8988T (cell line): ENCODE data around the gene RANBP17.

Experiments used
- DNase-seq: peaks from one replicate; pipeline ENCODE4 v3.0.0; 2011

Gene RANBP17

DNA sequence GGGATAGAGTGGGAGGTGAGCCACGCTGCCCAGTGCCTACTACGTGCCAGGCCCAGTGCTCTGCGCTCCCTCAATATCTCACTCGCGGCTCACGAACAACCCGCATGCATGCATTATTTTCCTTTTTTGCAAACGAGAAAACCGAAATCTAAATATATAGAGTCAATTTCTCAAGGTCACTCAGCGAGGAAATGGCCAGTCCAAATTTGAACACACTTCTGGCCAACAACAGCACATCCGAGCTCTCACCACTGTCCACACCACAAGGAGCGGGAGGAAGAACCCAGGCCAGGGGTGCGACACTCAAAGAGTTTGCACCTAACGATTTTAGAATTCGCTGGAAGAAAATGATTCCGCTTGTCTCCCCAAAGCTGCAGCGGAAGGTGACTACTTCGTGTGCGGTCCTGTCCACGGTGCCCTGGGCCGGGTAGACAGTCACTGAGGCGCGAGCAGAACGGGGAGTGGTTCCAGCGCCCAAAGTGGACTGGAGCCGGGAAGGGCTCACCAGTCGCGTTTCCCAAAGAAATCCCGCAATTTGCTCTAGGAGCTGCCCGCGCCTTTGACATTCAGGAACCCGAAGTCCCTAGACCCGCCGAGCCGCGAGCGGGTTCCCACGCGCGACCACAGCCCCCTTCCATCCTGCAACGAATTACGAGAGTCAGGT, 446.1 kb downstream of the RANBP17 start:
- DNase-seq = no peak

DNA sequence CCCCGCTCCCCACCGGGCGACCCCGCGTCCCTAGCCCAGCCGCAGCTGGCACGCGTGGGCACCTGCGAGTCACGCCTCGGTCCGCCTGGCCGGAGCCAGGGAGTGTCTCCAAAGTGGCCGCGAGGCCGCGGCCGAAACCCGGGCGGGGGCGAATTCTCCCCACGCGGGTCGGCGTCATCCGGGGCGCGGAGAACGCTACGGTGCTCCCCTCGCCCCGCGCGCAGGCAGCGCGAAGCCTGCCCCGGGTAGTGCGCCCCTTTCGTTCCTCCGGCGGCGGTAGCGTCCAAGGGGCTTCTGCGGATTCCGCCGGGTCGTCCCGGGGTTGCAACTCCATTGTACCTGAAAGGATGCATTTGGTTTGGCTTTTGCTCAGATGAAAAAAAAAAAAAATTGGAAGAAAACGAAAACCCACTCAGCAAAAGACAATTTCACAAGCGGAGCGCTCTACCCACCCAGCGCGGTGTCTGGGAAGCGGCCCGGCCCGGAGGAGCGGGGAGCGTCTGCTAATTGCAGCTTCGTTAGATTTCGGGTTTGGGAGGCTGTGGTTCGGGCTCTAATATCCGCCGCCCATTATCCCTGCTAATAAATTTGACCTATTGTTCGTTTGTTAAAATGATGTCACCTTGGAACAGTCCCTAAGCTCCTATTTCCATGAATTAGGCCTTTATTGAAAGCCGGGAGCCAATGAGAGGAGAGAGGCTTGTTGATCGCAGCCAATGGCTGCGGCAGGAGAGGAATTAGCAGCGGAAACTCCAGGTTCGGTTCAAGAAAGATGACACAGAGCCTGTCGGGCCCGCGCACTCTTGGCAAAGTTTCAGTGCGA, 446.8 kb downstream of the RANBP17 start, which contains the start of gene TLX3:
Gene TLX3 (plus strand): TSS at position 796 of the 823 bp plus-strand sequence. CDS start 118 bp downstream, outside the sequence.
- DNase-seq = no peak

DNA sequence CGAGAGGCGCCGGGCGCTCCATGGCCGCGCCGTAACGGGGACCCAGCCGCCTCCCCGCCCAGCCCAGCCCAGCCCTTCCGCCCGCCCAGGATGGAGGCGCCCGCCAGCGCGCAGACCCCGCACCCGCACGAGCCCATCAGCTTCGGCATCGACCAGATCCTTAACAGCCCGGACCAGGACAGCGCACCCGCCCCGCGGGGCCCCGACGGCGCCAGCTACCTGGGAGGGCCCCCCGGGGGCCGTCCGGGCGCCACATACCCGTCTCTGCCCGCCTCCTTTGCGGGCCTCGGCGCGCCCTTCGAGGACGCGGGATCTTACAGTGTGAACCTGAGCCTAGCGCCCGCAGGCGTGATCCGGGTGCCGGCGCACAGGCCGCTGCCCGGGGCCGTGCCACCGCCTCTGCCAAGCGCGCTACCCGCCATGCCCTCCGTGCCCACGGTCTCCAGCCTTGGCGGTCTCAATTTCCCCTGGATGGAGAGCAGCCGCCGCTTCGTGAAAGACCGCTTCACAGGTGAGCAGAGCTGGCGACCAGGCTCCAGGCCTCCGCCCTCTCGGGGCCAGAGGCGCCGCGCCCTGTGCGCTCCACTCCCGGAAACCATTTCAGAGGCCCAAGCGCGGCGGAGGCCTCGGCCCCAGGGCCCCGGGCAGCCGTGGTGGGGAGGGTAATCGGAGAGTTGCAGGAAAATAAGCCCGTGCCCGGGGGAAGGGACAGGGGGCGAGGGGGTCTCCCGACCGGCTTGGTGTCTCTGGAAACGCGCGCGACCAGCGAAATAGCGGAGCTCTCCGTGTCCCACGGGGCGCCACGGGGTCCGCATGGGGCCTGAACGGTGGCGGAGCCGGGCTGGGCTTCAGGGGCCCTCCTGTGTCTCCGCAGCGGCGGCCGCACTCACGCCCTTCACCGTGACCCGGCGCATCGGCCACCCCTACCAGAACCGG, 447.7 kb downstream of the RANBP17 start:
- DNase-seq = no peak

DNA sequence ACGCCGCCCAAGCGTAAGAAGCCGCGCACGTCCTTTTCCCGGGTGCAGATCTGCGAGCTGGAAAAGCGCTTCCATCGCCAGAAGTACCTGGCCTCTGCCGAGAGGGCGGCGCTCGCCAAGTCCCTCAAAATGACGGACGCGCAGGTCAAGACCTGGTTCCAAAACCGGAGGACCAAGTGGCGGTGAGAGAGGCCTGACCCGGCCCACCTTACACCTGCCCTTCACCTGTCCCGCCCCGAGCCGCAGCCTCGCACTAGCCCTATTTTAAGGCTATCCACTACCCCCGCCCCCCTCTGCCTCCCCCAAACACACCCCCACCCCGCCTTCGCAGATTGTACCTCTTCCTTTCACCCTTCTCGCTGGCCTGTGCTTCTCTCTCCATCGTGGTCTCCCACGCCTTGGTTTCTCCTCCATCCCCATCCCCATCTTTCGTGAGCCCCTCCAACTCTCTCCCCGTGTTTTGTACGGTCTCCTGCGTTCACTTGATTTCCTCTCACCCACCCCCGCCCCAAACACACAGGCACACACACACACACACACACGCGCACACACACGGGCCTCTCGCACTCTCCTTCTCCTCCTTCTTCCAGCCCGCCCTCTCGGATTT, 448.5 kb downstream of the RANBP17 start:
- DNase-seq = no peak

DNA sequence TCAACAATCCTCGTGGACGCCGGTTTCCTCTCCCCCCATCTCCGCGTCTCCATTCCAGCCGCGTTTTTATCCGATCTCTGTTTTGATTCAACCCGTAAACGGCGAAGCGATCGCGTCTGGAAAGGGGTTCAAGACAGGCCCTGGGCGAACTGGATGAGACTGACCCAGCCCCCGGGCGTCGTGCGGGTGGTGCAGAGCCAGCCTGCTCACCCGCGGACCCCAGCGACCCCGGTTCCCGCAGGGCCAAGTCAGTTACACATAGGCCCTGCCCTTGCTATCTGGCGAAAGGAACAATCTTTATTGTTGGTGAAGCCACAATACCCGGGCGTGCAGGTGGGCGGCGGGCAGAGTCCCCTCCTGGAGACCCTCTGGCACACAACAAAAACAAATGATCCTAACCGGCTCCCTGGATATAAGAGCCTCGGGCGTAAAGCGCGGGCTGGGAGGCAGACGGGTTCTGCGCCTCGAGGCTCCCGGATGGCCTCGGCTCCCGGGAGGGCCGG, 449.1 kb downstream of the RANBP17 start:
- DNase-seq = no peak

DNA sequence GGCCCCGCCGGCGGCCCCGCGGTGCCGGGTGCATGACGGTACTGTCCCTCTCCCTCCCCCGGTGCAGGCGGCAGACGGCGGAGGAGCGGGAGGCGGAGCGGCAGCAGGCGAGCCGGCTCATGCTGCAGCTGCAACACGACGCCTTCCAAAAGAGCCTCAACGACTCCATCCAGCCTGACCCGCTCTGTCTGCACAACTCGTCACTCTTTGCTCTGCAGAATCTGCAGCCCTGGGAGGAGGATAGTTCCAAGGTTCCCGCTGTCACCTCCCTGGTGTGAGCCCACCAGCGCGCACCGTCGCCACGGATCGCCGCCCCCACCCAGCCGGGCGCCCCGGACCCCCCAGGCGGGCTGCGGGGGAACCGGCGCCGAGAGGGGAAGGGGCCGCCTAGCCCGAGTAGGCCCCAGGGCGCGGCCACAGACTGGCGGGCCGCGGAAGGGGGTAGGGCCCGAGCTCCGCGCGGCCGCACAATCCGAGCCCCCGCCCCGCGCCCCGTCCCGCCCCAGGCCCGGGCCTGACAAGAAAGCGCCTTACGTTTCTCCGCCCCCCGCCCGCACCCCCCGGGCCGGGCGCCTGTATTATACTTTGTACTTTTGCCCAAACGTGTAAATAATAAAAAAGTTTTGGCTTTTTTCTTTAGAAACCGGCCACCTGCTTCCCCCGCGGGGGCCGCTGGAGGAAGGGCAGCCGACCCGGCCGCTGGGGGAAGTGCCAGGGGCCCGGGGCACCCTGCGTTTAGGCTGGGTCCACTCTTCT, 449.7 kb downstream of the RANBP17 start:
- no peak for DNase-seq

DNA sequence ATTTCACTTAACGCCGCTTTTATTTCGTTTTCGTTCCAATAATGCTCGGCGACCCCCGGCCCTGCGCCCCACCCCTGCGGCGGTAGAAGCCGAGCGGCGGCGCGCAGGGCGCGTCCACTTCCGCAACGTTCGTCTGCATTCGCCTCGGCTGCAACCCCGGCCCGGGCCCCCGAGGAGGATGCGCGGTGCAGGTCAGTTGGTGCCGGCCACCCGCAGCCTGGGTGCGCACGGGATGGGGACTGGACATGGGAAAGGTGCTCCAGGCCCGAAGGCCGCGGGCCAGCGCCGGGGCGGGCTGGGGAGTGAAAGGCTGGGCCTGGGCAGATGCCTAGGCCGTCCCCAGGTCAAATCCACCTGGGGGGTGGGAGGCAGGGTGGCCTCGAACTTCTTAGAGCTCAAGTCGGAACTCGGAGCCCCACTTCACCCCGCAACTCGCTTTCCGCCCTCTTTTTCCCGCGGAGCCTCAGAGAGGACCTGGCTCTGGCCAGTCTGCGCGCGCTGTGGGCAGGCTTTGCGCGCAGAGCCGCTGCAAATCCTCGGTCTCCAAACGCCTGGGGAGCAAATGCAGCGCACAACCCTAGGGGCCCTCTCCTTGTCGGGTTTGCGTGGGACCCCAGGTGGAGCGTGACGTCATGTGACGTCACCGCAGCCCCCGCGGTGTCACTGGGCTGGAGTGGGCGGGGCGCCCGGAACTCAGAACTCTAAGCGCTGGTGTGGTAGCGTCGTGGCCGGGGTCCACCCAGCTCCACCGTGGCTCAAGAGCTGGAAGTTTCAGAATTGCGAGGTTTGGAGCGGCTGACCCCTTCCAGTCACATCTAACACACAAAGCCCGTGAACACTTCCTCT, 450.5 kb downstream of the RANBP17 start:
- DNase-seq = no peak

DNA sequence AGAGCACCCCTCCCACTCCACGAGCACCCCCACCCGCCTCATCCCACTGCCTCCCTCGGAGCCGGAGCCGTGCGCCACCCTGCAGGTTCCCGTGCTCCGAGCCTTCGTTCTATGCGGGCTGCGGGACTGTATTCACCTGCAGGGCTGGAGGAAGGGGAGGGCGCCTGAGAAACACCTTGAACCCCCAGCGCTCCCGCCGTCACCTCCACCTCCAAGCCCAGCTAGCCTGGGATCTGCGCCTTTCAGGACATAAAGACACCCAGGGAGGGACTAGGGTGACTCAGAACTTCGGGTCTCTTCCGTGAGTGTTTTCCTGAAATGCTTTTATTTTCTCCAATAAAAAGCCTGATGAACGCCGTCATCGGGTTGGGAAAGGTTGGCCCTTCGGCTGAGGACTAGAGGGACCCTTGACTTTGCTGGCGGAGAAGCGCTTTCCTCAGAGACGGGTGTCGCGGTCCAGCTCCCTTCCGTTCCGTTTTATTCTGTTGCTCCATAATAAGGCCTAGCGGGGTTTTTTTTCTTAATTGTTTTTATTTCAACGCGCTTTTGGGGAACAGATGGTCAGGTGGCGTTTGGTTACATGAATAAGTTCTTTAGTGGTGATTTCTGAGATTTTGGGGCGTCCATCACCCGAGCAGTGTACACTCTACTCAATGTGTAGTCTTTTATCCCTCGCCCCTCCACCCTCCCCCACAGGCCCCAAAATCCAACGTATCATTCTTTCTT, 451.8 kb downstream of the RANBP17 start:
- no peak for DNase-seq

DNA sequence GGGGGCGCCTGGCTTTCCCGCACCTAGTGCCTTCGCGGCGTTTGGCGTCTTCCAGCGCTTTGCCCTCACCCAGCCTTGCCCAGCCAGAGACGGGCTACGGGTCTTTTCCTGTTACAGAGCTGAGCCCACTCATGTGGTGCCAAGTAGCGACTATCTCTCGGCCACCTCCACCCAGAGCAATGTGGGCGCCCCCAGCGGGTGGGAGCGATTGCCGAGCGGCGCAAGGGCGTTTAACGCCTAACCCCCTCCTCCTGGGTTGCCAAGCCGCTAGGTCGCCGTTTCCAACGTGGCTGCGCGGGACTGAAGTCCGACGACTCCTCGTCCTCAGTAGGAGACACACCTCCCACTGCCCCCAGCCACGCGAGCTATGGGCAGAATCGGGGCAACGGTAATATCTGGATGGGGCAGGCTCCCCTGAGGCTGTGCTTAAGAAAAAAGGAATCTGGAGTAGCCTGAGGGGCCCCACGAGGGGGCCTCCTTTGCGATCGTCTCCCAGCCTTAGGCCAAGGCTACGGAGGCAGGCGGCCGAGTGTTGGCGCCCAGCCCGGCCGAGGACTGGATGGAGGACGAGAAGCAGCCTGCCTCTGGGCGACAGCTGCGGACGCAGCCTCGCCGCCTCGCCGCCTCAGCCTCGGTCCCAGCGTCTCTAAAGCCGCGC, 453.0 kb downstream of the RANBP17 start:
- DNase-seq = no peak

DNA sequence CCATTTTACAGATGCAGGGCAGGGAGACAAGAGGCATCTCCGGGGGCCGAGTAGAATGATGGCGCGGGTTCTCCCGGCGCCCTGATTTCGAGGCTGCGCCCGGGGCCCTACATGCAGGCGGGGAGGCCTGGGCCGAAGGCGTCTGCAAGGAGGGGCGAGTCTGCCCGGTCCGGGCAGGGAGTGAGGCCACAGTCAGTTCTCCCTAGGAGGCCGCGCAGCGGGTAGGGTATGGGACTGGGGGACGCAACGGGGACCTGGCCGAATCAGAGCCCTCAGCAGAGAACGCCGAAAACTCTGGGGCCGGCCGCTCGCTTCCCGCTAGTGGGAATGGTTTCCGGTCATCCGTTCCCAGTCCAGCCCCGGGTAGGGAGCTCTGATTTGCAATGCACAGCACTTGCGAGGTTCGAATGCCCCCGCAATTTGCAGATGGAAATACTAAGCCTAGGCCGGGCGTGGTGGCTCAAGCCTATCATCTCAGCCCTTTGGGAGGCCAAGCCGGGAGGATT, 453.6 kb downstream of the RANBP17 start:
- no peak for DNase-seq

DNA sequence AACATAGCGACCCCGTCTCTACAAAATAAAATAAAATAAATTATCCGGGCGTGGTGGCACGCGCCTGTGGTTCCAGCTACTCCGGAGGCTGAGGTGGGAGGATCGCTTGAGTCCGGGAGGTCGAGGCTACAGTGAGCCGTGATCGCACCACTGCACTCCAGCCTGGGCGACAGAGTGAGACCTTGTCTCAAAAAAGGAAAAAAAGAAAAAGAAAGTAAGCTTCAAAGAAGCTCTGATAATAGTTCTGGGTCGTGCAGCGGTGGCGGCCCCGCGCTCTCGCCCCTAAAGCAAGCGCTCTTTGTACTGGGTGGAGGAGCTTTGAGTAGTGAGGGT, 454.1 kb downstream of the RANBP17 start:
- DNase-seq = no peak

DNA sequence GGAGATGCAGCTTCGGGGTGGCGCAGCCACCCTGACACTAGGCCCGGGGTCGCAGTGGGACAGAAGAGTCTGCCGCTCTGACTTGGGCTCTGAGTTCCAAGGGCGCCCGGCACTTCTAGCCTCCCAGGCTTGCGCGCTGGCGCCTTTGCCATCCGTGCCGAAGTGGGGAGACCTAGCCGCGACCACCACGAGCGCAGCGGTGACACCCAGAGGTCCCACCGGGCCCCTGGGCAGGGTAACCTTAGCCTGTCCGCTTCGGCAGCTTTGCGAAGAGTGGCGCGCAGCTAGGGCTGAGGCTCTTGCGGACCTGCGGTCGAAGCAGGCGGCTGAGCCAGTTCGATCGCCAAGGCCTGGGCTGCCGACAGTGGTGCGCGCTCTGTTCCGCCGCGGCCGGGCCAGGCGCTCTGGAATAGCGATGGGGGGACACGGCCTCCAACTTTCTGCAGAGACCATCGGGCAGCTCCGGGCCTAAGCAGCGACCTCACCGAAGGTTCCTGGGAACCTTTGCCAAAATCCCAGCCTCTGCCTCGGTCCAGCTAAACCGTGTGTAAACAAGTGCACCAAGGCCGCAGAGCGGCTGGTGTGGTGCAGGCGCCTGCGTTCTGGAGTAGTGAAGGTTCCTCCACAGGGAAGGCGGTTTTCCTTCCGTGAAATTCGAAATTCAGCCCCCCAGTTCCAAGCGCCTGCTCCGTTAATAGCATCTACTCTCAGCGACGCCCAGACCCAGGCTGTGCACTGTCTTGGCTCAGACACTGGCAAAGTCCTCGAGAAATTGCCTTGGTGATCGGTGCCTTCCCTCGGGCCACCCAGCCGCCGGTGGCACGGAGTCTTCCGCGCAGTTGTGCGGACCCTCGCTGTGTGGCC, 454.7 kb downstream of the RANBP17 start:
- DNase-seq = no peak

DNA sequence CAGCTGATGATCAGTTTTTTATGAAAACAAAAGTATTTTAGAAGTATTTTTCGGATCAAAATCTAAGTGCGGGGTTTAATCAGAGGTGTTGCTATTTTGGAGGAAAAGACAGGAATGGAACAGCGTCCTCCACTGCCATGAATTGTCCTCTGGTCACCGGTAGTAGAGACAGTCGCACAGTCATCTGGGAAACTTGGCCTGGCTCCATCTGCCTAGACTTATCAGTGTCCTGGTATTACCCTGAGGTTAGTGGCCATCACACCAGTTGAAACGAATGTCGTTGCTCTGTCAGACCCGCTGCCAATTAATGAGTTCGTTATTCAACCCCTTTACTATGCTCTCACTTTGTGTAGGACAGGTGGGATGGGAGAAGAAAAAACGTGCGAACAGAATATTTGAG, 455.4 kb downstream of the RANBP17 start:
- DNase-seq = no peak

DNA sequence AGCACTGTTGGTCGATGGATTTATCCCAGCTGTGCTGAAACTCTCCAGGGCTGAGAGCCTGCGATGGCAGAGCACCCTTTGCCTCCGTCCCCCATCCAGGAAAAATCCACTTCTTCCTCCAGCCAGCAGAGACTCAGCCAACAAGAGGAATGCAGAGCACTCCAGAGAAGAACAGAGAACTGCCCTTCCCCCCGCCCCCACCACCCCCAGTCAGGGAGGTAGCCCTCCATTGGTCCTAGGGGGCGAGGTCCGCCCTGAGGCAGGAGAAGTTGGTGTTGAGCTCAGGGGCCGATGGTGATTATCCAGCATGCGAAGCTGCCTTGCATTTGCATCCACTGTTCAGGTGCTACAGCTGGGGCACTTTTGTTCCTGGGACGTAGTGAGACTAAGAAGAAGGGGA, 456.2 kb downstream of the RANBP17 start:
- DNase-seq = no peak

DNA sequence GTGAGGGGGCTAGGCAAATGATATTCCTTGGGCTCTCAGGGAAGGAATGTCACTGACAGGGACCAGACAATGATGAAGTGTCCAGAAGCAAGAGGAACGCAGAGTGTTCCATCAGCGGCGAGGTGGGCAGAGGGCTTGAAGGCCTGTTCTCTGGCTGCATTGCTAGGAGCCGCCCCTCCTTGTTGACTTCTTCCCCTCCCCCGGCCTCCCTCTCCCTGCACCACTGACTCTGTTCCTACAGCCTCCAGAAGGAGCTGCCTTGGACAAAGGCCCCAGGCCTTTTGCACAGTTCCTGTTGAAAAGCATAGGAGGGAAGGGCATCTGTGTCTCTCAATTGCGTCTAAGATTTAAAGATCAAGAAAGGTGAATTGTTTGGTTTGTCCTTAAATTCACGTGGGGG, 459.6 kb downstream of the RANBP17 start:
- DNase-seq = no peak

DNA sequence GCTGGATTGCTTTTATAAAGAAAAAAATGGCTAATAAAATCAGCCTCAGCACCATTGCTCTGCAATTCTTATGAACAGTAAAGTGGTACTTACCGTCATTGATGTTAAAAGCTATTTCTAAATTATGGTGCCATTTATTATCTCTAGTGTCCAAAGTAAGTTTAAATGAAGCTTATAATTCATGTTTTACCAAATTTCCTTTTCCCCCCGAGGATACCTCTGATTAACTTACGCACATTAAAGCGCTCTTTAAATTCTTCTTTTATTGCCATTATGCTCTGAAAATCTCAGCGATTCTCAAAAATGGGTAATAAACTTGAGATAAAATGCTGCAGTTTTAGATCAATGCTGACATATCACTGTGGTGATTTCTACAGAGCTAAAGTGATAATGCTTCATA, 460.7 kb downstream of the RANBP17 start:
- no peak for DNase-seq

DNA sequence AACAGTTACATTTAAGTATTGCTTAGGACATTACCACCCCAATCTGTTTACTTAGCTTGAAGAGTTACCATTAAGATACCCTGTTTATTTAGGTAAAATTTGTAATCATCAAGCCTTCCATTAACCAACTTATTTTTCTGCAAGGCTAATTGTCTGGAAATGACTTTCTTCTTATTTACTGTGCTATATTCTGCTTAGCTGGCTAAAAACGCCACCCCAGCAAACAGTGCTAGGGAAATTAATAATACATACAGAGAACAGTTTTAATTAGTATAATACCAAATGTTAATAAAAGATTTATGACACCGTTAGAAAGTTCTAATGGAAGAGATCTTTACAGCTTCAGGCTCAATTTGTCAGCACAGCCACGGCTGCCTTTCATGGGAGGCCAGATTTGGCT, 461.2 kb downstream of the RANBP17 start:
- no peak for DNase-seq

DNA sequence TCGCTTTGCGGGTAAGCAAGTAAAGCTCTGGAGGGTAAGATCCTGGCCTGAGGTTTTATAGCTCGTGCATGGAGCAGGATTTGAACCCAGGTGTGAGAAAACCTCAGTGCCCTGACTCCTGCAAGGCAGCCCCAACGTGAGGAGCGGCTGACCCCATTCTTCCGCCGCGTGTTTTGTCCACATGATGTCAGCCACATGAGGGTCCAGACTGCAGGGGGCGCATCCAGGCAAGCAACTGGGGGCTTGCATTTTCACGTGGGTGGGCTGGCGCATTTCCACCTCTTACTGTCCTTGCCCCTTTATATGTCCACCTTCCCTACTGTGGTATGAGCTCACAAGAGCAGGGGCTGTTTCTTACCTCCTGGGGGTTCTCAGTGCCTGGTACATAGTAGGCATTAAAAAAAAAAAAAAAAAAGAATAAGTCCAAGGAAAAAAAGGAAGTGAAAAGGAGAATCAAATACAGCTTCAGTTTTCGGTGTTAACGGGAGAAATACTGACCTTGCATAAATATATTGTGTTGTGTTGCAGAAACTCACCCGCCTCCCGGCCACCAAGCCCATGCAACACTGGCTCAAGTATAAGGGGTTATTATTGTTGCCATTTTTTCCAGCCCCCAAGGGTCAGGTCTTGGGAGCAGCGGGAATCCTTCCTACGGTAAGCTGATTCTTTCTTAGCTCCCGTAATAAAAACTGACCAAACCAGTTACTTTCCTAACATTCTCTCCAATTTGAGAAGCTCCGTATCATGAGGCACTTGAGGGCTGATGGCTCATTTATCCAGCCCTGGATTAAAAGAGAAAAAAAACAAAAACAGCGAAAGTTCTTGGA, 462.2 kb downstream of the RANBP17 start:
- no peak for DNase-seq
